ENCODE data around the gene ZNF99. TPM values are rescaled to one million over a fixed set of nuclear protein-coding genes. Genes with fewer than 3 reads are reported as not detected.
A peak's percentile ranks its signal among the peaks of the same experiment; 100 is the strongest.
"Not testable (repeated sequence)": the region's sequence is repeated elsewhere in the genome, so short reads cannot be mapped to it uniquely, and the experiment has no call there.

ZNF99 gene
- polyA plus RNA-seq (ENCODE audit: low read depth in 6 of 6) = under 1 TPM in 4 of 6 donors, not detected in 2; 0.14 to 0.37 (median 0.20) TPM

- Mint-ChIP-seq H3K27ac (peak within 1 kb of the TSS in 4 of 6 donors; percentile 41 to 83 (median 64)), H3K9me3 (peaks cover 0 to 28% (median 16%) of the 10 kb centered on the region in 7 donors)
- ATAC-seq (ENCODE audit: low read depth in 2 of 2) = peak; percentile 67 to 69
These were observed at the start of gene ZNF99 for GRCh38 chr19:22783651-22784410. Gene ZNF99 (minus strand): TSS chr19:22784151. CDS start chr19:22784016, 135 bp downstream.

GRCh38 chr19:22832031-22832762 is 48.2 kb upstream of the ZNF99 start, which contains the start of gene ZNF723:
Gene ZNF723 (plus strand): TSS chr19:22832291. CDS start chr19:22832380, 89 bp downstream.
- ATAC-seq (ENCODE audit: low read depth in 2 of 2) = no peak
- peaks cover 0 to 33% (median 18%) of the 10 kb centered on the region in 7 donors for H3K9me3 Mint-ChIP-seq

More at GRCh38 chr19:22783651-22784410, at the start of gene ZNF99:
- DNase-seq = peak; percentile 28
- H3K36me3 Mint-ChIP-seq = no peaks in the 10 kb centered on the region
- H3K4me3 Mint-ChIP-seq = peak within 1 kb of the TSS; percentile 64 to 91 (median 81)
- H3K27me3 Mint-ChIP-seq = peaks cover 0 to 7% (median 0%) of the 10 kb centered on the region in 3 donors
- H3K4me1 Mint-ChIP-seq = no peaks in the 10 kb centered on the region

GRCh38 chr19:22831211-22831610 is 47.3 kb upstream of the ZNF99 start:
- ATAC-seq (ENCODE audit: low read depth in 2 of 2) (no peak), DNase-seq (no peak)
- no peak overlapping the region for H3K4me3 Mint-ChIP-seq
- peak overlapping the region in 1 of 6 donors; percentile 86 for H3K27ac Mint-ChIP-seq
- no peaks in the 10 kb centered on the region for H3K27me3 Mint-ChIP-seq
- peaks cover 0 to 42% (median 18%) of the 10 kb centered on the region in 7 donors for H3K9me3 Mint-ChIP-seq
- H3K36me3 Mint-ChIP-seq = no peaks in the 10 kb centered on the region
- peaks cover 0 to 3% (median 0%) of the 10 kb centered on the region in 3 donors for H3K4me1 Mint-ChIP-seq

More at GRCh38 chr19:22832031-22832762, 48.2 kb upstream of the ZNF99 start, which contains the start of gene ZNF723:
- Mint-ChIP-seq H3K27ac (peak within 1 kb of the TSS in 2 of 6 donors; percentile 27 to 86), H3K4me1 (peaks cover 0 to 3% (median 0%) of the 10 kb centered on the region in 3 donors), H3K4me3 (peak within 1 kb of the TSS in 5 of 8 donors; percentile 47 to 70 (median 52)), H3K36me3 (no peaks in the 10 kb centered on the region), H3K27me3 (no peaks in the 10 kb centered on the region)
- no peak for DNase-seq

- H3K27ac Mint-ChIP-seq = no peak overlapping the region
- no peaks in the 10 kb centered on the region for H3K27me3 Mint-ChIP-seq
- no peaks in the 10 kb centered on the region for H3K36me3 Mint-ChIP-seq
These were observed 30.2 kb upstream of the ZNF99 start for GRCh38 chr19:22814124-22814523.

GRCh38 chr19:22807061-22807835 is 23.3 kb upstream of the ZNF99 start:
- Mint-ChIP-seq H3K36me3 (no peaks in the 10 kb centered on the region), H3K27me3 (no peaks in the 10 kb centered on the region), H3K27ac (no peak overlapping the region), H3K4me1 (peaks cover 0 to 2% (median 0%) of the 10 kb centered on the region in 3 donors), H3K9me3 (peaks cover 5 to 21% (median 12%) of the 10 kb centered on the region in 7 donors), H3K4me3 (no peak overlapping the region)
- ATAC-seq (ENCODE audit: low read depth in 2 of 2) (no peak), DNase-seq (no peak)

More at GRCh38 chr19:22814124-22814523, 30.2 kb upstream of the ZNF99 start:
- Mint-ChIP-seq H3K4me3 (no peak overlapping the region), H3K9me3 (peaks cover 8 to 32% (median 12%) of the 10 kb centered on the region in 7 donors), H3K4me1 (no peaks in the 10 kb centered on the region)
- DNase-seq = no peak
- no peak for ATAC-seq (ENCODE audit: low read depth in 2 of 2)

- Mint-ChIP-seq H3K4me3 (no peak overlapping the region), H3K9me3 (peaks cover 5 to 18% (median 13%) of the 10 kb centered on the region in 7 donors), H3K36me3 (no peaks in the 10 kb centered on the region), H3K4me1 (peaks cover 0 to 2% (median 0%) of the 10 kb centered on the region in 3 donors), H3K27me3 (no peaks in the 10 kb centered on the region), H3K27ac (no peak overlapping the region)
- DNase-seq (no peak), ATAC-seq (ENCODE audit: low read depth in 2 of 2) (no peak)
These were observed 22.5 kb upstream of the ZNF99 start for GRCh38 chr19:22806418-22806817.

GRCh38 chr19:22797040-22797439 is 13.1 kb upstream of the ZNF99 start:
- no peak for DNase-seq
- no peak overlapping the region for H3K4me3 Mint-ChIP-seq
- peaks cover 12 to 17% of the 10 kb centered on the region in 2 donors for H3K36me3 Mint-ChIP-seq
- no peaks in the 10 kb centered on the region for H3K27me3 Mint-ChIP-seq
- peaks cover 22 to 54% (median 38%) of the 10 kb centered on the region in 7 donors for H3K9me3 Mint-ChIP-seq
- ATAC-seq (ENCODE audit: low read depth in 2 of 2) = no peak
- H3K27ac Mint-ChIP-seq = no peak overlapping the region
- H3K4me1 Mint-ChIP-seq = no peaks in the 10 kb centered on the region

- H3K9me3 Mint-ChIP-seq = peaks cover 11 to 48% (median 29%) of the 10 kb centered on the region in 7 donors
These were observed 8.9 kb upstream of the ZNF99 start for GRCh38 chr19:22792863-22793262.

GRCh38 chr19:22735911-22736645 is 47.9 kb downstream of the ZNF99 start:
- ATAC-seq (ENCODE audit: low read depth in 2 of 2) (no peak), DNase-seq (no peak)
- Mint-ChIP-seq H3K4me1 (no peaks in the 10 kb centered on the region), H3K4me3 (no peak overlapping the region), H3K27me3 (no peaks in the 10 kb centered on the region), H3K36me3 (peaks cover 6 to 23% of the 10 kb centered on the region in 2 donors), H3K9me3 (peaks cover 31 to 80% (median 41%) of the 10 kb centered on the region in 7 donors), H3K27ac (no peak overlapping the region)

More at GRCh38 chr19:22792863-22793262, 8.9 kb upstream of the ZNF99 start:
- H3K4me3 Mint-ChIP-seq; H3K27ac Mint-ChIP-seq; H3K36me3 Mint-ChIP-seq; DNase-seq; ATAC-seq (ENCODE audit: low read depth in 2 of 2); H3K4me1 Mint-ChIP-seq; H3K27me3 Mint-ChIP-seq: not testable (repeated sequence)

GRCh38 chr19:22733691-22734090 is 50.3 kb downstream of the ZNF99 start:
- peaks cover 32 to 63% (median 36%) of the 10 kb centered on the region in 7 donors for H3K9me3 Mint-ChIP-seq
- H3K27ac Mint-ChIP-seq = no peak overlapping the region
- no peak for DNase-seq
- no peaks in the 10 kb centered on the region for H3K4me1 Mint-ChIP-seq
- no peak overlapping the region for H3K4me3 Mint-ChIP-seq
- H3K27me3 Mint-ChIP-seq = no peaks in the 10 kb centered on the region
- no peak for ATAC-seq (ENCODE audit: low read depth in 2 of 2)
- H3K36me3 Mint-ChIP-seq = peaks cover 6 to 31% of the 10 kb centered on the region in 2 donors

GRCh38 chr19:22728214-22728613 is 55.7 kb downstream of the ZNF99 start:
- not testable (repeated sequence) for DNase-seq; H3K27ac Mint-ChIP-seq; H3K4me3 Mint-ChIP-seq; H3K36me3 Mint-ChIP-seq; H3K4me1 Mint-ChIP-seq; ATAC-seq (ENCODE audit: low read depth in 2 of 2); H3K27me3 Mint-ChIP-seq
- peaks cover 11 to 28% (median 15%) of the 10 kb centered on the region in 7 donors for H3K9me3 Mint-ChIP-seq

GRCh38 chr19:22721533-22721932 is 62.4 kb downstream of the ZNF99 start:
- not testable (repeated sequence) for H3K27ac Mint-ChIP-seq; H3K4me3 Mint-ChIP-seq; H3K27me3 Mint-ChIP-seq; DNase-seq; H3K4me1 Mint-ChIP-seq; ATAC-seq (ENCODE audit: low read depth in 2 of 2); H3K36me3 Mint-ChIP-seq
- H3K9me3 Mint-ChIP-seq = peaks cover 7 to 24% (median 14%) of the 10 kb centered on the region in 7 donors

All from naive B cell (primary cell).